ENCODE data around the gene UBXN11.

UBXN11 gene

GRCh38 chr1:26259005-26259404 is 47.4 kb downstream of the UBXN11 start:
- no peak for DNase-seq

- DNase-seq, result no peak
These were observed 49.2 kb downstream of the UBXN11 start for GRCh38 chr1:26257222-26257621.

GRCh38 chr1:26254404-26254803 is 52.0 kb downstream of the UBXN11 start:
- no peak for DNase-seq

- DNase-seq, result no peak
These were observed 53.7 kb downstream of the UBXN11 start for GRCh38 chr1:26252718-26253117.

GRCh38 chr1:26239936-26240335 is 66.5 kb downstream of the UBXN11 start:
- DNase-seq, result no peak

- DNase-seq, result no peak
These were observed 69.0 kb downstream of the UBXN11 start for GRCh38 chr1:26237230-26237966.

GRCh38 chr1:26234644-26235370 is 71.6 kb downstream of the UBXN11 start:
- no peak for DNase-seq

GRCh38 chr1:26233903-26234643 is 72.4 kb downstream of the UBXN11 start, which contains the start of gene CEP85:
Gene CEP85, plus strand, starts transcription at chr1:26234200. Its CDS starts 5,584 bp downstream, at chr1:26239784.
- DNase-seq, result peak; percentile 84

Data from NCI-H2029 treated with DMSO at 0.1 percent for 48 hours (cell line).